Neural cell (in vitro differentiated cells): Measurements from ENCODE around the gene F12. TPM values are rescaled to one million over a fixed set of nuclear protein-coding genes. Genes with fewer than 3 reads are reported as not detected.

ENCODE experiments used
- H2AFZ ChIP-seq: fragments of 200-600, 300-800 bp; sonication (generic), shearing (Covaris generic); 2 replicates; pipeline ENCODE4 v1.6.0; 2014; ENCODE audit warnings: low read depth, mild to moderate bottlenecking, antibody characterized with exemption, low read length, moderate library complexity
- H3F3A ChIP-seq: fragments of 200-600 bp; shearing (Covaris generic); 2 replicates; pipeline ENCODE4 v1.6.1; 2016; ENCODE audit warnings: mild to moderate bottlenecking, moderate library complexity, mixed read lengths, antibody characterized with exemption, low read length; ENCODE audit not compliant: insufficient read depth, poor library complexity, severe bottlenecking
- H3K27ac ChIP-seq: fragments of 200-600, 300-800 bp; sonication (generic), shearing (Covaris generic); 2 replicates; pipeline ENCODE4 v1.5.1; 2014; ENCODE audit warnings: mild to moderate bottlenecking, low read length, moderate library complexity
- H3K27me3 ChIP-seq: fragments of 300-800, 200-600 bp; sonication (generic), shearing (Covaris generic); 2 replicates; pipeline ENCODE4 v1.6.0; 2014; ENCODE audit warnings: mild to moderate bottlenecking, low read depth, low read length, moderate library complexity; ENCODE audit not compliant: insufficient read depth
- H3K36me3 ChIP-seq: fragments of 300-800, 200-600 bp; sonication (generic), shearing (Covaris generic); 2 replicates; pipeline ENCODE4 v1.5.1; 2014; ENCODE audit warnings: mild to moderate bottlenecking, antibody characterized with exemption, low read length, moderate library complexity; ENCODE audit not compliant: insufficient read depth
- H3K4me2 ChIP-seq: fragments of 300-800, 200-600 bp; sonication (generic), shearing (Covaris generic); 2 replicates; pipeline ENCODE4 v1.6.0; 2014; ENCODE audit warnings: mild to moderate bottlenecking, low read length
- H3K4me3 ChIP-seq: fragments of 300-800, 200-600 bp; sonication (generic), shearing (Covaris generic); 2 replicates; pipeline ENCODE4 v1.5.1; 2014; ENCODE audit warnings: mild to moderate bottlenecking, low read length, moderate library complexity
- H3K79me2 ChIP-seq: fragments of 200-600 bp; shearing (Covaris generic); replicated peaks from 2 replicates; pipeline ENCODE4 v1.6.0; 2014; ENCODE audit warnings: mild to moderate bottlenecking, low read length, moderate library complexity; ENCODE audit not compliant: insufficient read depth
- H3K9ac ChIP-seq: fragments of 300-800, 200-600 bp; sonication (generic), shearing (Covaris generic); 2 replicates; pipeline ENCODE4 v1.6.1; 2016; ENCODE audit warnings: mild to moderate bottlenecking, low read length, mixed read lengths
- H3K9me2 ChIP-seq: fragments of 200-600 bp; shearing (Covaris generic); 2 replicates; pipeline ENCODE4 v1.6.1; 2016; ENCODE audit warnings: mild to moderate bottlenecking, low read length, mixed read lengths; ENCODE audit not compliant: insufficient read depth
- H3K9me3 ChIP-seq: fragments of 200-600, 300-800 bp; sonication (generic), shearing (Covaris generic); 2 replicates; pipeline ENCODE4 v1.6.1; 2016; ENCODE audit warnings: mild to moderate bottlenecking, mixed run types, low read length, moderate library complexity, mixed read lengths
- H4K20me1 ChIP-seq: fragments of 200-600 bp; shearing (Covaris generic); 2 replicates; pipeline ENCODE4 v1.6.1; 2016; ENCODE audit warnings: mild to moderate bottlenecking, mixed run types; ENCODE audit not compliant: insufficient read depth
- CTCF ChIP-seq: fragments of 450-650 bp; IDR thresholded peaks from 2 replicates; pipeline ENCODE4 v1.5.1; 2014; ENCODE audit warnings: antibody characterized with exemption, mild to moderate bottlenecking, moderate library complexity; ENCODE audit not compliant: poor library complexity, severe bottlenecking
- EP300 ChIP-seq: fragments of 450-650 bp; conservative IDR thresholded peaks from 2 replicates; pipeline ENCODE4 v1.6.1; 2014; ENCODE audit warnings: antibody characterized with exemption, mild to moderate bottlenecking, moderate library complexity; ENCODE audit not compliant: poor library complexity, severe bottlenecking
- EZH2 ChIP-seq: fragments of 200-600, 300-800 bp; shearing (Covaris generic), sonication (generic); IDR thresholded peaks from 2 replicates; pipeline ENCODE4 v1.6.1; 2014; ENCODE audit warnings: antibody characterized with exemption, low read length, borderline replicate concordance, mild to moderate bottlenecking; ENCODE audit not compliant: insufficient read depth, poor library complexity, severe bottlenecking
- MXI1 ChIP-seq: fragments of 450-650 bp; conservative IDR thresholded peaks from 2 replicates; pipeline ENCODE4 v1.6.1; 2014; ENCODE audit warnings: antibody characterized with exemption, mild to moderate bottlenecking; ENCODE audit not compliant: poor library complexity, severe bottlenecking
- POLR2AphosphoS5 ChIP-seq: IDR thresholded peaks from 2 replicates; pipeline ENCODE4 v1.6.1; 2012
- RAD21 ChIP-seq: fragments of 450-650 bp; conservative IDR thresholded peaks from 2 replicates; pipeline ENCODE4 v1.6.1; 2014; ENCODE audit warnings: antibody characterized with exemption, mild to moderate bottlenecking, moderate library complexity
- REST ChIP-seq: IDR thresholded peaks from 2 replicates; pipeline ENCODE4 v1.6.1; 2012; ENCODE audit warnings: borderline replicate concordance
- SMC3 ChIP-seq: fragments of 450-650 bp; conservative IDR thresholded peaks from 2 replicates; pipeline ENCODE4 v1.6.1; 2014; ENCODE audit warnings: antibody characterized with exemption, mild to moderate bottlenecking, moderate library complexity; ENCODE audit not compliant: poor library complexity
- TAF1 ChIP-seq: IDR thresholded peaks from 2 replicates; pipeline ENCODE4 v1.6.1; 2012; ENCODE audit warnings: low read depth
- polyA plus RNA-seq: library from polyadenylated mRNA; depleted of rRNA; stranded (reverse); fragments of >200 nt; gene quantifications from 2 replicates; pipeline ENCODE4 v1.2.3, GENCODE V29; 2014

F12 gene
- polyA plus RNA-seq, 1 donor from 2014 or later, result 1.4 TPM

GRCh38 chr5:177357146-177357458 is 52.3 kb downstream of the F12 start:
- Histone ChIP-seq H3K27ac (no peak overlapping the region), H3K4me2 (no peak overlapping the region), H4K20me1 (no peaks in the 10 kb centered on the region), H3K9me2 (no peaks in the 10 kb centered on the region), H3K27me3 (no peaks in the 10 kb centered on the region), H3K4me3 (no peak overlapping the region), H3F3A (no peaks in the 10 kb centered on the region), H3K9ac (no peak overlapping the region), H3K36me3 (no peaks in the 10 kb centered on the region), H2AFZ (no peak overlapping the region), H3K9me3 (no peaks in the 10 kb centered on the region), H3K79me2 (no peaks in the 10 kb centered on the region)
- TF ChIP-seq TAF1 (no peak), SMC3 (no peak), POLR2AphosphoS5 (no peak), CTCF (no peak), REST (no peak), EZH2 (no peak), MXI1 (no peak), RAD21 (no peak), EP300 (no peak)

GRCh38 chr5:177356746-177357145 is 52.6 kb downstream of the F12 start:
- Histone ChIP-seq H3K79me2 (no peaks in the 10 kb centered on the region), H3K36me3 (no peaks in the 10 kb centered on the region), H3K4me2 (no peak overlapping the region), H3K27me3 (no peaks in the 10 kb centered on the region), H2AFZ (no peak overlapping the region), H3K27ac (no peak overlapping the region), H3K9me3 (no peaks in the 10 kb centered on the region), H3K9me2 (no peaks in the 10 kb centered on the region), H3F3A (no peaks in the 10 kb centered on the region), H3K4me3 (no peak overlapping the region), H4K20me1 (no peaks in the 10 kb centered on the region), H3K9ac (no peak overlapping the region)
- no peak for TF ChIP-seq POLR2AphosphoS5
- no peak for TF ChIP-seq EZH2
- TF ChIP-seq TAF1, result no peak

GRCh38 chr5:177355868-177356168 is 53.5 kb downstream of the F12 start:
- Histone ChIP-seq H3F3A (no peaks in the 10 kb centered on the region), H3K79me2 (peaks cover 5% of the 10 kb centered on the region), H3K9me2 (no peaks in the 10 kb centered on the region), H2AFZ (no peak overlapping the region), H4K20me1 (no peaks in the 10 kb centered on the region), H3K4me3 (no peak overlapping the region), H3K36me3 (no peaks in the 10 kb centered on the region), H3K9me3 (no peaks in the 10 kb centered on the region), H3K9ac (no peak overlapping the region), H3K27ac (no peak overlapping the region), H3K4me2 (no peak overlapping the region), H3K27me3 (no peaks in the 10 kb centered on the region)
- TF ChIP-seq TAF1, result no peak
- TF ChIP-seq EP300, result no peak
- TF ChIP-seq SMC3, result no peak
- no peak for TF ChIP-seq MXI1
- TF ChIP-seq CTCF, result no peak
- no peak for TF ChIP-seq REST
